GM23248 (cell line): ENCODE results near the gene PTPRZ1. TPM values are rescaled to one million over a fixed set of nuclear protein-coding genes. Genes with fewer than 3 reads are reported as not detected.

Experiments used
- DNase-seq: peaks from one replicate; pipeline ENCODE4 v3.0.0-alpha.2; 2015
- H2AFZ ChIP-seq: fragments of 200-600 bp; sonication (generic); 2 replicates; pipeline ENCODE4 v1.6.1; 2016; ENCODE audit warnings: antibody characterized with exemption
- H3F3A ChIP-seq: fragments of 200-600 bp; sonication (generic); 2 replicates; pipeline ENCODE4 v1.6.1; 2016; ENCODE audit warnings: mild to moderate bottlenecking, antibody characterized with exemption, mixed run types; ENCODE audit not compliant: insufficient read depth
- H3K27ac ChIP-seq: fragments of 200-600 bp; sonication (generic); 2 replicates; pipeline ENCODE4 v1.5.1; 2016; ENCODE audit warnings: mild to moderate bottlenecking
- H3K27me3 ChIP-seq: fragments of 200-600 bp; sonication (generic); replicated peaks from 2 replicates; pipeline ENCODE4 v1.6.1; 2016; ENCODE audit warnings: mild to moderate bottlenecking; ENCODE audit not compliant: insufficient read depth
- H3K36me3 ChIP-seq: fragments of 200-600 bp; sonication (generic); 2 replicates; pipeline ENCODE4 v1.6.1; 2016; ENCODE audit warnings: low read depth, mild to moderate bottlenecking
- H3K4me1 ChIP-seq: fragments of 200-600 bp; sonication (generic); 2 replicates; pipeline ENCODE4 v1.6.1; 2016; ENCODE audit warnings: mild to moderate bottlenecking; ENCODE audit not compliant: insufficient read depth
- H3K4me2 ChIP-seq: fragments of 200-600 bp; sonication (generic); one replicate; pipeline ENCODE4 v1.6.1; 2016; ENCODE audit warnings: mild to moderate bottlenecking; ENCODE audit not compliant: unreplicated experiment
- H3K4me3 ChIP-seq: fragments of 200-600 bp; sonication (generic); 2 replicates; pipeline ENCODE4 v1.5.1; 2016; ENCODE audit warnings: mild to moderate bottlenecking
- H3K79me2 ChIP-seq: fragments of 200-600 bp; sonication (generic); 2 replicates; pipeline ENCODE4 v1.6.1; 2016; ENCODE audit warnings: mild to moderate bottlenecking; ENCODE audit not compliant: insufficient read depth
- H3K9ac ChIP-seq: fragments of 200-600 bp; sonication (generic); 2 replicates; pipeline ENCODE4 v1.6.1; 2016; ENCODE audit warnings: mild to moderate bottlenecking
- H3K9me2 ChIP-seq: fragments of 200-600 bp; sonication (generic); 2 replicates; pipeline ENCODE4 v1.6.1; 2016; ENCODE audit warnings: mixed run types, mild to moderate bottlenecking, moderate library complexity; ENCODE audit not compliant: insufficient read depth
- H3K9me3 ChIP-seq: fragments of 200-600 bp; sonication (generic); one replicate; pipeline ENCODE4 v1.6.1; 2017; ENCODE audit warnings: low read depth
- H4K20me1 ChIP-seq: fragments of 200-600 bp; sonication (generic); 2 replicates; pipeline ENCODE4 v1.6.0; 2016; ENCODE audit not compliant: insufficient read depth
- EZH2 ChIP-seq: fragments of 200-600 bp; sonication (generic); IDR thresholded peaks from 2 replicates; pipeline ENCODE4 v1.6.1; 2018; ENCODE audit warnings: antibody characterized with exemption, mild to moderate bottlenecking; ENCODE audit not compliant: insufficient read depth, poor library complexity, severe bottlenecking
- EZH2phosphoT487 ChIP-seq: fragments of 200-600 bp; sonication (generic); IDR thresholded peaks from 2 replicates; pipeline ENCODE4 v1.6.1; 2018; ENCODE audit warnings: antibody characterized with exemption, moderate library complexity, mild to moderate bottlenecking, low read depth; ENCODE audit not compliant: insufficient read depth
- WGBS, 2 experiments: methylation state at CpG; one replicate each; pipeline ENCODE4 v1.1.6; 2015 to 2017; ENCODE audit warnings: low lambda C conversion rate in 2 of 2, low coverage in 1 of 2; ENCODE audit errors: missing lambda C conversion rate in 2 of 2; 5-methylcytosine and 5-hydroxymethylcytosine counted together
- in situ Hi-C: fragments of 300-500 bp; cut with MboI; formaldehyde crosslinking; loops from 2 replicates; pipeline ENCODE4 v1.15.0; 2020
- polyA plus RNA-seq: library from polyadenylated mRNA; unstranded; fragments of >200 nt; fragmentation: Nextera tagmentation; extraction: Ambion mirVana; gene quantifications from 2 replicates; pipeline ENCODE4 v1.2.1, GENCODE V29; 2016
- total RNA-seq: library from RNA; depleted of rRNA; stranded (reverse); fragments of >200 nt; shearing (Covaris generic); gene quantifications from 2 replicates; pipeline ENCODE4 v1.2.3, GENCODE V29; 2014

PTPRZ1 gene
- total and polyA plus RNA-seq, 2 experiments from 2014 or later = not detected

DNA sequence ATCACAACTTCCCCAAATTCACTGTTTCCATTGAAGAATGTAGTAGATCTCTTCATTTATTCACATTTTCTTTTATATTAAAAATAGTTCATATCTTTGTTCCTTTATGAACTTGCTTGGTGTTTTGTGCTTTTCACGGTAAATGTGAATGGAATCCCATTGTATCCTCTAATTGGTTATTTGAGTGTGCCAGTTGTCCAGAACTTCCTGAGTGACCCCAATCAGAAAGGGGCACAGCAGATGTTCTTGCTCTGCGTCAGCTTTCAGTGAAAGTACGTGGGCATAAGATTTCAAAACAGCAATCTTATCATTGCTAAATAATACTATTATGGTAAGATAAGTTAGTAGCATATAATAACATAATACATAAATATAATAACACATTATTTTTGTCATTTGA lies 47.0 kb downstream of the PTPRZ1 start:
- H3K36me3 ChIP-seq = no peaks in the 10 kb centered on the region
- no peaks in the 10 kb centered on the region for H4K20me1 ChIP-seq
- no peak overlapping the region for H3K9ac ChIP-seq

DNA sequence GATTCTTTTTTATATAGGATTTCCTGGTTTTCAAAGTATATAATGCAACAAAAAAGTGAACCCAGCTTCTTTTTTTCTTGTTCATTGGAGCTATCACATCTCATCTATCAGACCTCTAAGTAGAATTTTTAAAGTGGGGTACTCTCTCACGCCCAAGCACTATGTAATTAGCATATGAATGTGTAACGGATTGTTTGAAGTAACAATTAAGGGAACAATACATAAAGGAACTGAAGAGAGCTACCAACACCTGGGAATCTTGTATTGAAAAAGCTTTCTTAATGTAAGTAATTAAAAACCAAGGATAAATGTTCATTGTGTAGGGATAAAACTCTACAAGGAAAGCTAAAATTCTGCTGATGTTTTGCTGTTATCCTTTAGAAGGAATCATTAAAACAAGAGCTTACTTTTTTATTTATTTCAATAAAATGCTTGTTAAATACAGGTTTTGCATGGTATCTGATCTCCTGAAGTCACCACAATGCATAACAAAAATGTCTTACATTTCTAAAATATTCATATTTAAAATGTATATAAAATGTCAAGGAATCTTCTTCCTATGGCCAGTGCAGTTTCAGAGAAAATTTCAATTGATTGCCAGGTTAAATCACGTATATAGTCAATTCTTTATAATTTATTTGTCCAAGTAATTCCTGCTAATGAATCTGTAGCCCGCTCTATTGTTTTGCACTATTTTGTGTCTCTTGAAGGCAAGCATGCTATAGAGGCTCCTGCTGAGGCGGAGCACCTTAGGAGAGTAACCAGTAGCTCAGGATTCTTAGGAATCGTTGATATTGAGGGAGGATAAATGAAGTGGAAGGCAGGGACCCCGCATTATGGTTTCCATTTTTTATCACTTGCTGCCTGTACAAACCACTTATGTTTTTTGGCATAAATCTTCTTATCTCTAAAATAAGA lies 51.6 kb downstream of the PTPRZ1 start:
- Histone ChIP-seq H3K36me3 (no peaks in the 10 kb centered on the region), H3K9ac (no peak overlapping the region), H2AFZ (no peak overlapping the region), H3K9me3 (no peaks in the 10 kb centered on the region), H3K9me2 (no peaks in the 10 kb centered on the region), H3K4me1 (no peaks in the 10 kb centered on the region), H3K27me3 (no peaks in the 10 kb centered on the region), H3K4me3 (no peak overlapping the region), H3F3A (no peaks in the 10 kb centered on the region), H4K20me1 (no peaks in the 10 kb centered on the region), H3K27ac (no peak overlapping the region), H3K4me2 (no peak overlapping the region), H3K79me2 (no peaks in the 10 kb centered on the region)
- in situ Hi-C loops = no loop called here
- DNase-seq = no peak
- TF ChIP-seq EZH2 (no peak), EZH2phosphoT487 (no peak)
- 57% methylated on average over 7 of the region's 7 CpGs for WGBS, 2 experiments

More for the DNA sequence above, 47.0 kb downstream of the PTPRZ1 start:
- no peak overlapping the region for H3K27ac ChIP-seq
- no peaks in the 10 kb centered on the region for H3K4me1 ChIP-seq
- no peak overlapping the region for H2AFZ ChIP-seq
- H3K4me2 ChIP-seq = no peak overlapping the region
- H3K9me3 ChIP-seq = no peaks in the 10 kb centered on the region
- H3K79me2 ChIP-seq = no peaks in the 10 kb centered on the region
- in situ Hi-C loops = no loop called here
- WGBS, 2 experiments = 56 to 60% methylated on average over 3 of the region's 3 CpGs
- H3K27me3 ChIP-seq = no peaks in the 10 kb centered on the region
- TF ChIP-seq EZH2 = no peak
- no peak for TF ChIP-seq EZH2phosphoT487
- H3K4me3 ChIP-seq = no peak overlapping the region
- H3F3A ChIP-seq = no peaks in the 10 kb centered on the region
- H3K9me2 ChIP-seq = no peaks in the 10 kb centered on the region
- DNase-seq = no peak

DNA sequence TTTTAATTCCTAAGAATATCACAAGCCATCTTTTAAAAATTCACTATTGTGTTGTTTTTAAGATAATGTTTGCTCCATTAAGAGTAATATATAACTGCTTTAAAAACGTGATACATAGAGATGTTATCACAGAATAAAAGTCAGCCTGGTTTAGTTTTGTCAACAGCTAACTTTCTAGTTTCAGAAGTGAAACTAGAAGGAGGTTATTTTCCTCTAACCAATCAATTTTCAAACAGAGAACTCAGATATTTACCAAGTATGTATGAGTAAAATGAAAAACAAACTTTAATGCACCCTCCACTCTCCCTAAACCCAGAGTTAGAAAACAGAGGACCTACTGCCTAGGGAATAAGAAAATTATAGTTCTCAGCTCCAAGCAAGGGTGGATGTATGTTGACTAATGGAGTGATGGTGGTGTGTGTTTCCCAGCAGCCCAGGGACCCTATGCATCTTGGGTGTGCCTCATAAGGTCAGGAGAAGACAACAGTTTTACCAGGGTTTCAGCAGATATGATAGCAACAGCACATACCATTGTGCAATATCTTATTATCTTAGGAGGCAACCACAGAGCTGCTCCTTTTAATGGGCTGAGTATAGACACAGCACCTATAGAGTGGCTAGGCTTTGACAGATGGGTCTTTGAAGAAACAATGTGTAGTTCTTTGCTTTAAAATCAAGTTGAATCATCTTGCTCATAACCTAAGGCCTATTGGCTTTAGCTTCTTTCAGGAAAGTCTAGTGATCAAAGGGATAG lies 58.4 kb downstream of the PTPRZ1 start:
- H3K9me2 ChIP-seq = peaks cover 3% of the 10 kb centered on the region; the same call in 1 of the 2 replicates
- H4K20me1 ChIP-seq = no peaks in the 10 kb centered on the region
- no peaks in the 10 kb centered on the region for H3F3A ChIP-seq
- no peaks in the 10 kb centered on the region for H3K4me1 ChIP-seq
- H3K79me2 ChIP-seq = no peaks in the 10 kb centered on the region
- WGBS, 2 experiments = 23 to 34% methylated on average over 1 of the region's 1 CpG
- H3K4me3 ChIP-seq = no peak overlapping the region
- no peaks in the 10 kb centered on the region for H3K9me3 ChIP-seq
- no peaks in the 10 kb centered on the region for H3K27me3 ChIP-seq
- no peak overlapping the region for H3K9ac ChIP-seq
- H3K4me2 ChIP-seq = no peak overlapping the region
- TF ChIP-seq EZH2phosphoT487 (no peak), EZH2 (no peak)
- H2AFZ ChIP-seq = 0 out of 2 replicates have a peak overlapping the region, but pooled peaks have one; percentile 9
- no peak for DNase-seq
- in situ Hi-C loops = no loop called here
- H3K27ac ChIP-seq = no peak overlapping the region
- H3K36me3 ChIP-seq = no peaks in the 10 kb centered on the region

DNA sequence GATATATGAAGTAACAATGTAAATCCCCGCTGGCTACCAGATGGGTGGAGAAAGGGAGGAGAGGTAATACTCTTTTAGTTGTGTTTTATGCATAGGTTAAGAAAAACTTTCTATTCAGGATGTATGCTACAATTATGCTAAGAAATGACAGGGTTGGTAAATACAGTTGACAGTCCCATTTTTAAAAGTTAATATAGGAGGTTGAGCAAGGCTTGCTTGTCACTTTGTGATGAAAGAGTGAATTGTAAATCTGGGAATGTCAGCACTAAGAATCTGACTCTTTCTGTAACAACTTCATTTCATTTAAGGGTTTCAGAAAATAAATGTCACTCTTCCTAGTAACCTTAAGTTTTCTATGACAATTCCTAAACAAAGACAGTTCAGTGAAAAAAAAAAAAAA lies 59.8 kb downstream of the PTPRZ1 start:
- DNase-seq = no peak
- H3K79me2 ChIP-seq = no peaks in the 10 kb centered on the region
- no peaks in the 10 kb centered on the region for H3K27me3 ChIP-seq
- no peak for TF ChIP-seq EZH2phosphoT487
- TF ChIP-seq EZH2 = no peak
- H2AFZ ChIP-seq = no peak overlapping the region
- H3F3A ChIP-seq = no peaks in the 10 kb centered on the region
- no peaks in the 10 kb centered on the region for H3K36me3 ChIP-seq
- H3K27ac ChIP-seq = no peak overlapping the region
- no peak overlapping the region for H3K4me3 ChIP-seq
- H3K4me2 ChIP-seq = no peak overlapping the region
- no peaks in the 10 kb centered on the region for H3K4me1 ChIP-seq
- no peaks in the 10 kb centered on the region for H4K20me1 ChIP-seq
- WGBS, 2 experiments = 80 to 81% methylated on average over 1 of the region's 1 CpG
- H3K9ac ChIP-seq = no peak overlapping the region
- in situ Hi-C loops = no loop called here
- no peaks in the 10 kb centered on the region for H3K9me3 ChIP-seq
- H3K9me2 ChIP-seq = peaks cover 3% of the 10 kb centered on the region; the same call in 1 of the 2 replicates
